Measurements from ENCODE around the gene TMEM69.

GRCh38 chr1:45723248-45723930, 35.4 kb downstream of the TMEM69 start:
- no peak for TF ChIP-seq CTCF (IDR thresholded peaks at IDR 0.05 in 4 of 5, conservative IDR thresholded peaks at IDR 0.05 in 1 of 5)
- no peak for TF ChIP-seq POLR2A (IDR thresholded peaks at IDR 0.05)
